Measurements from ENCODE around the gene SLC16A3.

SLC16A3 gene

GRCh38 chr17:82237083-82237745, 8.4 kb downstream of the SLC16A3 start:
- H4K20me1 ChIP-seq (ENCODE audit: insufficient read depth, low read length, poor library complexity, severe bottlenecking), result peaks cover 95% of the 10 kb centered on the region
- H3K4me2 ChIP-seq (ENCODE audit: low read depth, low read length, poor library complexity, severe bottlenecking), result no peak overlapping the region
- H2AFZ ChIP-seq (ENCODE audit: low read length), result no peak overlapping the region
- H3K27me3 ChIP-seq (ENCODE audit: insufficient read depth, low read length, poor library complexity, severe bottlenecking), result no peaks in the 10 kb centered on the region
- TF ChIP-seq, protein P1, sequence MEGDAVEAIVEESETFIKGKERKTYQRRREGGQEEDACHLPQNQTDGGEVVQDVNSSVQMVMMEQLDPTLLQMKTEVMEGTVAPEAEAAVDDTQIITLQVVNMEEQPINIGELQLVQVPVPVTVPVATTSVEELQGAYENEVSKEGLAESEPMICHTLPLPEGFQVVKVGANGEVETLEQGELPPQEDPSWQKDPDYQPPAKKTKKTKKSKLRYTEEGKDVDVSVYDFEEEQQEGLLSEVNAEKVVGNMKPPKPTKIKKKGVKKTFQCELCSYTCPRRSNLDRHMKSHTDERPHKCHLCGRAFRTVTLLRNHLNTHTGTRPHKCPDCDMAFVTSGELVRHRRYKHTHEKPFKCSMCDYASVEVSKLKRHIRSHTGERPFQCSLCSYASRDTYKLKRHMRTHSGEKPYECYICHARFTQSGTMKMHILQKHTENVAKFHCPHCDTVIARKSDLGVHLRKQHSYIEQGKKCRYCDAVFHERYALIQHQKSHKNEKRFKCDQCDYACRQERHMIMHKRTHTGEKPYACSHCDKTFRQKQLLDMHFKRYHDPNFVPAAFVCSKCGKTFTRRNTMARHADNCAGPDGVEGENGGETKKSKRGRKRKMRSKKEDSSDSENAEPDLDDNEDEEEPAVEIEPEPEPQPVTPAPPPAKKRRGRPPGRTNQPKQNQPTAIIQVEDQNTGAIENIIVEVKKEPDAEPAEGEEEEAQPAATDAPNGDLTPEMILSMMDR (conservative IDR thresholded peaks at IDR 0.05; ENCODE audit: low read length), result no peak
- no peak for TF ChIP-seq EZH2phosphoT487 (IDR thresholded peaks at IDR 0.05; ENCODE audit: borderline replicate concordance)
- no peaks in the 10 kb centered on the region for H3F3A ChIP-seq (ENCODE audit: low read depth)
- H3K36me3 ChIP-seq (ENCODE audit: insufficient read depth, low read length), result peaks cover 54% of the 10 kb centered on the region; the same call in 1 of the 2 replicates
- H3K79me2 ChIP-seq (ENCODE audit: insufficient read depth, low read length), result peaks cover 82% of the 10 kb centered on the region
- no peaks in the 10 kb centered on the region for H3K9me3 ChIP-seq (ENCODE audit: insufficient read depth, low read depth, low read length)
- H3K4me3 ChIP-seq (ENCODE audit: low read length, poor library complexity, severe bottlenecking), result no peak overlapping the region
- no peak overlapping the region for H3K9ac ChIP-seq (ENCODE audit: low read depth, low read length, poor library complexity, severe bottlenecking)
- no peaks in the 10 kb centered on the region for H3K9me2 ChIP-seq (replicated peaks; ENCODE audit: low read depth, low read length)
- peaks cover 6% of the 10 kb centered on the region for H3K4me1 ChIP-seq (ENCODE audit: insufficient read depth, low read length, poor library complexity, severe bottlenecking)

GRCh38 chr17:82237746-82238471, 9.1 kb downstream of the SLC16A3 start:
- H3F3A ChIP-seq (ENCODE audit: low read depth), result no peaks in the 10 kb centered on the region
- H2AFZ ChIP-seq (ENCODE audit: low read length), result no peak overlapping the region
- no peaks in the 10 kb centered on the region for H3K27me3 ChIP-seq (ENCODE audit: insufficient read depth, low read length, poor library complexity, severe bottlenecking)
- H3K4me1 ChIP-seq (ENCODE audit: insufficient read depth, low read length, poor library complexity, severe bottlenecking), result peaks cover 6% of the 10 kb centered on the region
- peaks cover 56% of the 10 kb centered on the region; the same call in 1 of the 2 replicates for H3K36me3 ChIP-seq (ENCODE audit: insufficient read depth, low read length)
- H3K4me3 ChIP-seq (ENCODE audit: low read length, poor library complexity, severe bottlenecking), result no peak overlapping the region
- H3K4me2 ChIP-seq (ENCODE audit: low read depth, low read length, poor library complexity, severe bottlenecking), result no peak overlapping the region
- H4K20me1 ChIP-seq (ENCODE audit: insufficient read depth, low read length, poor library complexity, severe bottlenecking), result peaks cover 94% of the 10 kb centered on the region
- H3K9me3 ChIP-seq (ENCODE audit: insufficient read depth, low read depth, low read length), result no peaks in the 10 kb centered on the region
- H3K9ac ChIP-seq (ENCODE audit: low read depth, low read length, poor library complexity, severe bottlenecking), result no peak overlapping the region
- no peaks in the 10 kb centered on the region for H3K9me2 ChIP-seq (replicated peaks; ENCODE audit: low read depth, low read length)
- no peak for TF ChIP-seq EZH2phosphoT487 (IDR thresholded peaks at IDR 0.05; ENCODE audit: borderline replicate concordance)
- TF ChIP-seq, protein P1 (conservative IDR thresholded peaks at IDR 0.05; ENCODE audit: low read length), result no peak
- peaks cover 78% of the 10 kb centered on the region for H3K79me2 ChIP-seq (ENCODE audit: insufficient read depth, low read length)

DNA sequence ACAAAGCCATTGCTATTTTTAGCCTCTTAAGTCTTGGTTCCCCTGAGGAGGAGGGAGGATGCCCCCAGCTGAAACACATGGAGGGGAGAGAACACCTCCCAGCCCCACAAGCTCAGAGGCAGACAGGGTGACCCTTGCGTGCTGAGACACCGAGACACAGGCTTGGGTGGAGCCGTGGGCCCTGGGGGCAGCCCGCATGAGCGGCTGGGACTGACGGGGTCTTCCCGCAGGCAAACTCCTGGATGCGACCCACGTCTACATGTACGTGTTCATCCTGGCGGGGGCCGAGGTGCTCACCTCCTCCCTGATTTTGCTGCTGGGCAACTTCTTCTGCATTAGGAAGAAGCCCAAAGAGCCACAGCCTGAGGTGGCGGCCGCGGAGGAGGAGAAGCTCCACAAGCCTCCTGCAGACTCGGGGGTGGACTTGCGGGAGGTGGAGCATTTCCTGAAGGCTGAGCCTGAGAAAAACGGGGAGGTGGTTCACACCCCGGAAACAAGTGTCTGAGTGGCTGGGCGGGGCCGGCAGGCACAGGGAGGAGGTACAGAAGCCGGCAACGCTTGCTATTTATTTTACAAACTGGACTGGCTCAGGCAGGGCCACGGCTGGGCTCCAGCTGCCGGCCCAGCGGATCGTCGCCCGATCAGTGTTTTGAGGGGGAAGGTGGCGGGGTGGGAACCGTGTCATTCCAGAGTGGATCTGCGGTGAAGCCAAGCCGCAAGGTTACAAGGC, 9.8 kb downstream of the SLC16A3 start:
- no peak overlapping the region for H2AFZ ChIP-seq (ENCODE audit: low read length)
- no peak overlapping the region for H3K4me3 ChIP-seq (ENCODE audit: low read length, poor library complexity, severe bottlenecking)
- no peaks in the 10 kb centered on the region for H3K9me3 ChIP-seq (ENCODE audit: insufficient read depth, low read depth, low read length)
- TF ChIP-seq EZH2phosphoT487 (IDR thresholded peaks at IDR 0.05; ENCODE audit: borderline replicate concordance), result no peak
- TF ChIP-seq, protein P1 (conservative IDR thresholded peaks at IDR 0.05; ENCODE audit: low read length), result no peak
- H3K9ac ChIP-seq (ENCODE audit: low read depth, low read length, poor library complexity, severe bottlenecking), result no peak overlapping the region
- H3K36me3 ChIP-seq (ENCODE audit: insufficient read depth, low read length), result peaks cover 64% of the 10 kb centered on the region; the same call in 1 of the 2 replicates
- H3K4me2 ChIP-seq (ENCODE audit: low read depth, low read length, poor library complexity, severe bottlenecking), result no peak overlapping the region
- no peaks in the 10 kb centered on the region for H3F3A ChIP-seq (ENCODE audit: low read depth)
- no peaks in the 10 kb centered on the region for H3K9me2 ChIP-seq (replicated peaks; ENCODE audit: low read depth, low read length)
- no peaks in the 10 kb centered on the region for H3K27me3 ChIP-seq (ENCODE audit: insufficient read depth, low read length, poor library complexity, severe bottlenecking)
- H3K79me2 ChIP-seq (ENCODE audit: insufficient read depth, low read length), result peaks cover 78% of the 10 kb centered on the region
- H3K4me1 ChIP-seq (ENCODE audit: insufficient read depth, low read length, poor library complexity, severe bottlenecking), result no peaks in the 10 kb centered on the region
- peaks cover 94% of the 10 kb centered on the region for H4K20me1 ChIP-seq (ENCODE audit: insufficient read depth, low read length, poor library complexity, severe bottlenecking)
